SU-DHL-6 (cell line): ENCODE data around the gene HSPA9.

Source experiments
- CTCF ChIP-seq: fragments of 200-600 bp; sonication (generic); IDR thresholded peaks from one replicate; pipeline ENCODE4 v1.5.1; 2017; ENCODE audit warnings: antibody characterized with exemption, mild to moderate bottlenecking, low read length, moderate library complexity; ENCODE audit not compliant: insufficient read depth, poor library complexity, severe bottlenecking
- EZH2phosphoT487 ChIP-seq: fragments of 200-600 bp; sonication (generic), shearing (Covaris generic); conservative IDR thresholded peaks from 2 replicates; pipeline ENCODE4 v1.6.1; 2018; ENCODE audit warnings: mild to moderate bottlenecking, antibody characterized with exemption, low read length, moderate library complexity, mixed read lengths

- TF ChIP-seq CTCF (no peak), EZH2phosphoT487 (no peak)
These were observed 47.9 kb upstream of the HSPA9 start for GRCh38 chr5:138623053-138623452.
